Right lobe of liver (tissue), 4 donors: ENCODE measurements around the gene ISL1.

Source experiments
- POLR2A ChIP-seq: fragments of 450-650 bp; IDR thresholded peaks from one replicate; pipeline ENCODE4 v1.6.1; 2017; ENCODE audit warnings: antibody characterized with exemption, mild to moderate bottlenecking
- TF ChIP-seq, protein P1 (sequence below), 4 donors: fragments of 200-600 bp in 3 of 4; fragments of 450-650 bp in 1 of 4; IDR thresholded peaks; one replicate each; pipeline versions ENCODE4 v1.5.1 to v1.8.0; 2016 to 2022; ENCODE audit warnings: antibody characterized with exemption in 4 of 4, mild to moderate bottlenecking in 2 of 4
- donor health status: DM: no; HTN: no; CAD: no.
- donor health status: DM: no; HTN: no; CAD: no.
- donor health status: DM: no; HTN: yes; CAD: no.

DNA sequence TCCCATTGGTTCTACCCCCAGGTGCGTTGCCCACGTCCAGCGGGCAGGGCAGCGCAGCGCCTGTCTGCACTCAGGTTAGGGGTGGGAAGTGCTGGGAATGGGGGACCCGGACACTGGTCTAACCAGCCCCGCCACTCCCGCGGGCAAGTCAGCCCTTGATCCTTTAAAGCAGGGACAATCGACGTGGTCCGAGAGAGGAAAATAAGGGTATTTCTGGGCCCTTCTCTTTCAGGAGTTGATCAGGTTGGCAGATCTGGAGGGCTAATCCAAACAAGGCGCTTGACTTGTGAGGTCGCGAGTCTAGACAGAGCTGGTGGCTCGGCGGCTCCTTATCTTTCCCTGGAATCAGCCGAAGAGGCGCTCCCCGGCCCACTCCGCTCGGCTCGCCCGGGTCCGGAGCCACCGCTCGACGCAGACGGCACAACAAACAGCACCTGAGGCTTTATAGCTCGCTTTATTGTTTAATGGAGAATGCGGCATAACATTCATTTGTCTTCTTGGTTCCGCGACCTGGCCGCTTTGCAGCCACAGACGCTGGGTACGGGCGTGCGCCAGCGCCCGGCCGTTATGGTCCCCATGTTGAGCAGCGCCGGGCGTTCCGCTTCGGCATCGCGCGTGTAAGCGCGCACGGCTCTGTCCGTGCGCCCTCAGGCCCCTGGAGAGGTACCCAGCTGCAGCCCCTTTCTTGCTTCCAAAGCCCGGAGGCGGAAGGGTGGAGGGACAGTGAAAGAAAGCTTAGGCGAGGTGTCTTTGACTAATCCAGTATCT lies 15.8 kb downstream of the ISL1 start:
- TF ChIP-seq, protein P1, sequence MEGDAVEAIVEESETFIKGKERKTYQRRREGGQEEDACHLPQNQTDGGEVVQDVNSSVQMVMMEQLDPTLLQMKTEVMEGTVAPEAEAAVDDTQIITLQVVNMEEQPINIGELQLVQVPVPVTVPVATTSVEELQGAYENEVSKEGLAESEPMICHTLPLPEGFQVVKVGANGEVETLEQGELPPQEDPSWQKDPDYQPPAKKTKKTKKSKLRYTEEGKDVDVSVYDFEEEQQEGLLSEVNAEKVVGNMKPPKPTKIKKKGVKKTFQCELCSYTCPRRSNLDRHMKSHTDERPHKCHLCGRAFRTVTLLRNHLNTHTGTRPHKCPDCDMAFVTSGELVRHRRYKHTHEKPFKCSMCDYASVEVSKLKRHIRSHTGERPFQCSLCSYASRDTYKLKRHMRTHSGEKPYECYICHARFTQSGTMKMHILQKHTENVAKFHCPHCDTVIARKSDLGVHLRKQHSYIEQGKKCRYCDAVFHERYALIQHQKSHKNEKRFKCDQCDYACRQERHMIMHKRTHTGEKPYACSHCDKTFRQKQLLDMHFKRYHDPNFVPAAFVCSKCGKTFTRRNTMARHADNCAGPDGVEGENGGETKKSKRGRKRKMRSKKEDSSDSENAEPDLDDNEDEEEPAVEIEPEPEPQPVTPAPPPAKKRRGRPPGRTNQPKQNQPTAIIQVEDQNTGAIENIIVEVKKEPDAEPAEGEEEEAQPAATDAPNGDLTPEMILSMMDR (IDR thresholded peaks at IDR 0.05) = no peak
- no peak for TF ChIP-seq POLR2A
